NCI-H2196 (cell line): ENCODE measurements around the gene BTAF1.
A peak's percentile ranks its signal among the peaks of the same experiment; 100 is the strongest.

ENCODE experiments used
- DNase-seq: peaks from one replicate; lab custom pipeline; 2025; ENCODE audit not compliant: unreplicated experiment; lab: John Stamatoyannopoulos, UW

BTAF1 gene

GRCh38 chr10:91908337-91909116, 15.0 kb upstream of the BTAF1 start:
- DNase-seq, result peak; percentile 60

GRCh38 chr10:91909117-91909677, 14.4 kb upstream of the BTAF1 start, which contains the start of gene FGFBP3:
Gene FGFBP3, minus strand, starts transcription at chr10:91909486. Its CDS starts 517 bp downstream, at chr10:91908969.
- peak; percentile 6 for DNase-seq

- DNase-seq, result no peak
Measured at GRCh38 chr10:91910467-91910866, 13.1 kb upstream of the BTAF1 start.

GRCh38 chr10:91919651-91920050, 3.9 kb upstream of the BTAF1 start:
- DNase-seq, result no peak

- DNase-seq, result no peak
Measured at GRCh38 chr10:91924212-91925021, 847 bp downstream of the BTAF1 start.

GRCh38 chr10:91925022-91925320, 1.4 kb downstream of the BTAF1 start:
- no peak for DNase-seq

- DNase-seq, result no peak
Measured at GRCh38 chr10:91930939-91931338, 7.4 kb downstream of the BTAF1 start.

GRCh38 chr10:91931526-91932190, 8.1 kb downstream of the BTAF1 start:
- DNase-seq, result no peak

GRCh38 chr10:91932737-91933136, 9.2 kb downstream of the BTAF1 start:
- DNase-seq, result no peak

GRCh38 chr10:91935886-91936285, 12.3 kb downstream of the BTAF1 start:
- no peak for DNase-seq

GRCh38 chr10:91939653-91940052, 16.1 kb downstream of the BTAF1 start:
- DNase-seq, result no peak

- no peak for DNase-seq
Measured at GRCh38 chr10:91941426-91941825, 17.9 kb downstream of the BTAF1 start.

- DNase-seq, result no peak
Measured at GRCh38 chr10:91944880-91945630, 21.5 kb downstream of the BTAF1 start.

- no peak for DNase-seq
Measured at GRCh38 chr10:91953600-91954160, 30.1 kb downstream of the BTAF1 start.

GRCh38 chr10:91955114-91955513, 31.5 kb downstream of the BTAF1 start:
- no peak for DNase-seq

- DNase-seq, result no peak
Measured at GRCh38 chr10:91957091-91957490, 33.5 kb downstream of the BTAF1 start.

- no peak for DNase-seq
Measured at GRCh38 chr10:91969297-91969696, 45.7 kb downstream of the BTAF1 start.

GRCh38 chr10:91974960-91975359, 51.4 kb downstream of the BTAF1 start:
- DNase-seq, result no peak

GRCh38 chr10:91975438-91975837, 51.9 kb downstream of the BTAF1 start:
- no peak for DNase-seq

GRCh38 chr10:91976317-91977051, 52.9 kb downstream of the BTAF1 start:
- no peak for DNase-seq
